ENCODE results near the gene TENM4. TPM values are rescaled to one million over a fixed set of nuclear protein-coding genes. Genes with fewer than 3 reads are reported as not detected.
"Not testable (repeated sequence)": the region's sequence is repeated elsewhere in the genome, so short reads cannot be mapped to it uniquely, and the experiment has no call there.

TENM4 gene
- total RNA-seq, 1 donor from 2014 or later, result 117 TPM

- H3K27me3 Mint-ChIP-seq, result no peaks in the 10 kb centered on the region
- DNase-seq (ENCODE audit: low spot score, unreplicated experiment), result no peak
- H3K9me3 Mint-ChIP-seq (ENCODE audit: low read depth), result no peaks in the 10 kb centered on the region
- no peak for TF ChIP-seq CTCF (IDR thresholded peaks at IDR 0.05; ENCODE audit: unreplicated experiment)
- H3K4me3 Mint-ChIP-seq (ENCODE audit: low read depth), result no peak overlapping the region
- H3K4me1 Mint-ChIP-seq (ENCODE audit: low read depth), result peaks cover 7% of the 10 kb centered on the region
- no peaks in the 10 kb centered on the region for H3K36me3 Mint-ChIP-seq (ENCODE audit: insufficient read depth)
- no peak overlapping the region for H3K27ac Mint-ChIP-seq
Observed at GRCh38 chr11:78832226-78832947, 608.4 kb downstream of the TENM4 start.

- Mint-ChIP-seq H3K36me3 (ENCODE audit: insufficient read depth) (no peaks in the 10 kb centered on the region), H3K27ac (no peak overlapping the region), H3K4me3 (ENCODE audit: low read depth) (no peak overlapping the region), H3K27me3 (no peaks in the 10 kb centered on the region), H3K9me3 (ENCODE audit: low read depth) (no peaks in the 10 kb centered on the region), H3K4me1 (ENCODE audit: low read depth) (peaks cover 7% of the 10 kb centered on the region)
- DNase-seq (ENCODE audit: low spot score, unreplicated experiment), result no peak
- no peak for TF ChIP-seq CTCF (IDR thresholded peaks at IDR 0.05; ENCODE audit: unreplicated experiment)
Observed at GRCh38 chr11:78831571-78831970, 609.3 kb downstream of the TENM4 start.

- Mint-ChIP-seq H3K9me3 (ENCODE audit: low read depth) (no peaks in the 10 kb centered on the region), H3K4me3 (ENCODE audit: low read depth) (no peak overlapping the region), H3K4me1 (ENCODE audit: low read depth) (peaks cover 7% of the 10 kb centered on the region), H3K36me3 (ENCODE audit: insufficient read depth) (no peaks in the 10 kb centered on the region), H3K27me3 (no peaks in the 10 kb centered on the region), H3K27ac (no peak overlapping the region)
- TF ChIP-seq CTCF (IDR thresholded peaks at IDR 0.05; ENCODE audit: unreplicated experiment), result no peak
- DNase-seq (ENCODE audit: low spot score, unreplicated experiment), result no peak
Observed at GRCh38 chr11:78830277-78830819, 610.5 kb downstream of the TENM4 start.

GRCh38 chr11:78829146-78829545 is 611.7 kb downstream of the TENM4 start:
- no peak for DNase-seq (ENCODE audit: low spot score, unreplicated experiment)
- Mint-ChIP-seq H3K27ac (no peak overlapping the region), H3K4me1 (ENCODE audit: low read depth) (peaks cover 7% of the 10 kb centered on the region), H3K9me3 (ENCODE audit: low read depth) (no peaks in the 10 kb centered on the region), H3K27me3 (no peaks in the 10 kb centered on the region), H3K36me3 (ENCODE audit: insufficient read depth) (no peaks in the 10 kb centered on the region), H3K4me3 (ENCODE audit: low read depth) (no peak overlapping the region)
- no peak for TF ChIP-seq CTCF (IDR thresholded peaks at IDR 0.05; ENCODE audit: unreplicated experiment)

- no peaks in the 10 kb centered on the region for H3K36me3 Mint-ChIP-seq (ENCODE audit: insufficient read depth)
- H3K27me3 Mint-ChIP-seq, result no peaks in the 10 kb centered on the region
- peaks cover 6% of the 10 kb centered on the region for H3K4me1 Mint-ChIP-seq (ENCODE audit: low read depth)
- no peak for TF ChIP-seq CTCF (IDR thresholded peaks at IDR 0.05; ENCODE audit: unreplicated experiment)
- H3K4me3 Mint-ChIP-seq (ENCODE audit: low read depth), result no peak overlapping the region
- no peaks in the 10 kb centered on the region for H3K9me3 Mint-ChIP-seq (ENCODE audit: low read depth)
- H3K27ac Mint-ChIP-seq, result no peak overlapping the region
- DNase-seq (ENCODE audit: low spot score, unreplicated experiment), result no peak
Observed at GRCh38 chr11:78828676-78829075, 612.2 kb downstream of the TENM4 start.

- not testable (repeated sequence) for H3K4me1 Mint-ChIP-seq (ENCODE audit: low read depth); H3K27me3 Mint-ChIP-seq; H3K36me3 Mint-ChIP-seq (ENCODE audit: insufficient read depth); H3K9me3 Mint-ChIP-seq (ENCODE audit: low read depth); H3K4me3 Mint-ChIP-seq (ENCODE audit: low read depth); DNase-seq (ENCODE audit: low spot score, unreplicated experiment); H3K27ac Mint-ChIP-seq
Observed at GRCh38 chr11:78827291-78827690, 613.5 kb downstream of the TENM4 start.

All from progenitor cell of endocrine pancreas (in vitro differentiated cells).